ENCODE data around the gene RPS6KB1. TPM values are rescaled to one million over a fixed set of nuclear protein-coding genes. Genes with fewer than 3 reads are reported as not detected.
"Not testable (repeated sequence)": the region's sequence is repeated elsewhere in the genome, so short reads cannot be mapped to it uniquely, and the experiment has no call there.

RPS6KB1 gene
- total RNA-seq, 4 donors from 2014 or later: 40.0 to 200 (median 55.7) TPM

- H3K36me3 ChIP-seq: peaks cover 50 to 61% of the 10 kb centered on the region in 2 donors
- 95 to 100% methylated on average over 1 of the region's 1 CpG for WGBS, 2 donors
Observed at GRCh38 chr17:59933317-59933716, 40.4 kb downstream of the RPS6KB1 start.

GRCh38 chr17:59940697-59941096 lies 47.8 kb downstream of the RPS6KB1 start:
- H3K27ac ChIP-seq; intact Hi-C loops (cut with DNase I); H3K4me1 ChIP-seq; DNase-seq; H3K9me3 ChIP-seq; H3K4me3 ChIP-seq (replicated peaks in 1 of 3); H3K27me3 ChIP-seq: not testable (repeated sequence)
- WGBS, 2 donors: 81 to 93% methylated on average over 3 of the region's 3 CpGs
- peaks cover 25 to 34% of the 10 kb centered on the region in 2 donors for H3K36me3 ChIP-seq

More at GRCh38 chr17:59933317-59933716, 40.4 kb downstream of the RPS6KB1 start:
- DNase-seq; H3K4me3 ChIP-seq (replicated peaks in 1 of 3); intact Hi-C loops (cut with DNase I); H3K27ac ChIP-seq; H3K27me3 ChIP-seq; H3K9me3 ChIP-seq; H3K4me1 ChIP-seq: not testable (repeated sequence)

GRCh38 chr17:59941131-59941530 lies 48.2 kb downstream of the RPS6KB1 start:
- H3K27me3 ChIP-seq: no peaks in the 10 kb centered on the region
- no peak for DNase-seq
- no peaks in the 10 kb centered on the region for H3K4me1 ChIP-seq
- intact Hi-C loops (cut with DNase I): no loop called here
- H3K9me3 ChIP-seq: no peaks in the 10 kb centered on the region
- peaks cover 25 to 34% of the 10 kb centered on the region in 2 donors for H3K36me3 ChIP-seq
- TF ChIP-seq POLR2A (IDR thresholded peaks at IDR 0.05): no peak
- TF ChIP-seq CTCF (IDR thresholded peaks at IDR 0.05): no peak
- H3K4me3 ChIP-seq (replicated peaks in 1 of 3): no peak overlapping the region
- H3K27ac ChIP-seq: no peak overlapping the region
- 94 to 98% methylated on average over 1 of the region's 1 CpG for WGBS, 2 donors

- H3K4me1 ChIP-seq; intact Hi-C loops (cut with DNase I); DNase-seq; H3K4me3 ChIP-seq (replicated peaks in 1 of 3); H3K9me3 ChIP-seq; H3K27ac ChIP-seq; H3K27me3 ChIP-seq: not testable (repeated sequence)
- 92 to 93% methylated on average over 7 of the region's 7 CpGs for WGBS, 2 donors
- peaks cover 20 to 22% of the 10 kb centered on the region in 2 donors for H3K36me3 ChIP-seq
Observed at GRCh38 chr17:59946433-59946832, 53.5 kb downstream of the RPS6KB1 start.

DNA sequence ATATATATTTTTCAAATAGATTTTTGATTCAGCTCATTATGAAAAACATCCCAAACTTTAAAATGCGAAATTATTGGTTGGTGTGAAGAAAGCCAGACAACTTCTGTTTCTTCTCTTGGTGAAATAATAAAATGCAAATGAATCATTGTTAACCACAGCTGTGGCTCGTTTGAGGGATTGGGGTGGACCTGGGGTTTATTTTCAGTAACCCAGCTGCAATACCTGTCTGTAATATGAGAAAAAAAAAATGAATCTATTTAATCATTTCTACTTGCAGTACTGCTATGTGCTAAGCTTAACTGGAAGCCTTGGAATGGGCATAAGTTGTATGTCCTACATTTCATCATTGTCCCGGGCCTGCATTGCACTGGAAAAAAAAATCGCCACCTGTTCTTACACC lies 54.4 kb downstream of the RPS6KB1 start:
- H3K27ac ChIP-seq; H3K4me1 ChIP-seq; H3K9me3 ChIP-seq; DNase-seq; intact Hi-C loops (cut with DNase I); H3K4me3 ChIP-seq (replicated peaks in 1 of 3); H3K27me3 ChIP-seq: not testable (repeated sequence)
- 88 to 91% methylated on average over 4 of the region's 4 CpGs for WGBS, 2 donors
- H3K36me3 ChIP-seq: peaks cover 14 to 18% of the 10 kb centered on the region in 2 donors

DNA sequence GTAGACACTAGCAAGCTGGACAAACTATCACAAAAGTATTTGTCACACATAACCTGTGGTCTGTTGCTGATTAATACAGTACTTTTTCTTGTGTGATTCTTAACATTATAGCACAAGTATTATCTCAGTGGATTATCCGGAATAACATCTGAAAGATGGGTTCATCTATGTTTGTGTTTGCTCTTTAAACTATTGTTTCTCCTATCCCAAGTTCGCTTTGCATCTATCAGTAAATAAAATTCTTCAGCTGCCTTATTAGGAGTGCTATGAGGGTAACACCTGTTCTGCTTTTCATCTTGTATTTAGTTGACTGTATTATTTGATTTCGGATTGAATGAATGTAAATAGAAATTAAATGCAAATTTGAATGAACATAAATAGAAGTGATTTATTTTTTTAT lies 57.1 kb downstream of the RPS6KB1 start:
- DNase-seq: no peak
- peaks cover 17 to 18% of the 10 kb centered on the region in 2 donors for H3K36me3 ChIP-seq
- no peak overlapping the region for H3K4me3 ChIP-seq (replicated peaks in 1 of 3)
- intact Hi-C loops (cut with DNase I): no loop called here
- H3K9me3 ChIP-seq: no peaks in the 10 kb centered on the region
- no peaks in the 10 kb centered on the region for H3K4me1 ChIP-seq
- H3K27me3 ChIP-seq: no peaks in the 10 kb centered on the region
- TF ChIP-seq CTCF (IDR thresholded peaks at IDR 0.05): no peak
- TF ChIP-seq POLR2A (IDR thresholded peaks at IDR 0.05): no peak
- H3K27ac ChIP-seq: no peak overlapping the region
- WGBS, 2 donors: 94 to 98% methylated on average over 3 of the region's 3 CpGs

DNA sequence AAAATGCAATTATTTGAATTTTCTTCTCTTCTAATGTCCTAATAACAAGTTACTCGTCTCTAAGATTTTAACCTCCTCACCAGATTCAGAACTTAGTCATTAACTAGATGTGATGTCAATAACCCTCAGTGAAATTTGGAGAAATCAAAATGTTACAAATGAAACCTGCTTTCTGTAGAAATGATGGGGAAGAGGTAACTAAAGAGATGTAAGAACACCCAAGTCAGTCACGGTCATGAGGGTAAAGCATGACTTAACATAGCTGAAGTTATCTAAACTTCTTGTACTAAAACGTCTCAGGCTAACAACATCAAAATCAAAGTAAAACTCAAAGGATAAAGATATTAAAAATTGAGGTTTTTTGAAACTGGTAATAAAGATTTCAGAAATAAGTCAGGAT lies 61.9 kb downstream of the RPS6KB1 start:
- Histone ChIP-seq H3K27ac (no peak overlapping the region), H3K36me3 (peaks cover 4 to 13% of the 10 kb centered on the region in 2 donors), H3K9me3 (no peaks in the 10 kb centered on the region), H3K27me3 (no peaks in the 10 kb centered on the region), H3K4me1 (no peaks in the 10 kb centered on the region), H3K4me3 (replicated peaks in 1 of 3) (no peak overlapping the region)
- intact Hi-C loops (cut with DNase I): no loop called here
- DNase-seq: no peak
- 88 to 92% methylated on average over 3 of the region's 3 CpGs for WGBS, 2 donors
- TF ChIP-seq CTCF (IDR thresholded peaks at IDR 0.05) (no peak), POLR2A (IDR thresholded peaks at IDR 0.05) (no peak)

DNA sequence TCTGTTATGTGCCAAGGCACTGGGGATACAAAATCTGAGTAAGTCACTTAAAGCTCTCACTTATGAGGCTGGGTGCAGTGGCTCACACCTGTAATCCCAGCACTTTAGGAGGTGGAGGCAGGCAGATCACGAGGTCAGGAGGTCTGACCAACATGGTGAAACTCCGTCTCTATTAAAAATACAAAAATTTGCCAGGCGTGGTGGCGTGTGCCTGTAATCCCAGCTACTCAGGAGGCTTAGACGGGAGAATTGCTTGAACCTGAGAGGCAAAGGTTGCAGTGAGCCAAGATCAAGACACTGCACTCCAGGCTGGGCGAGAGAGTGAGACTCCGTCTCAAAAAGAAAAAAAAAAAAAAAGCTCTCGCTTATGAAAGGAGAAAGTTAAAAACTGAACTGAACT lies 66.7 kb downstream of the RPS6KB1 start:
- H3K36me3 ChIP-seq; intact Hi-C loops (cut with DNase I); H3K27ac ChIP-seq; DNase-seq; H3K4me3 ChIP-seq (replicated peaks in 1 of 3); H3K9me3 ChIP-seq; H3K27me3 ChIP-seq: not testable (repeated sequence)
- WGBS, 2 donors: 96 to 98% methylated on average over 8 of the region's 8 CpGs
- H3K4me1 ChIP-seq: peaks cover 7 to 14% of the 10 kb centered on the region in 2 donors
